M059J (cell line): ENCODE data around the gene LRAT. TPM values are rescaled to one million over a fixed set of nuclear protein-coding genes. Genes with fewer than 3 reads are reported as not detected.

Experiments used
- DNase-seq: peaks from one replicate; pipeline ENCODE4 v3.0.0-alpha.2; 2012; ENCODE audit warnings: low read depth
- total RNA-seq: library from RNA; depleted of rRNA; stranded (reverse); fragments of >200 nt; shearing (Covaris generic); gene quantifications from 2 replicates; pipeline ENCODE4 v1.2.3, GENCODE V29; 2014; rRNA removed

Gene LRAT
- total RNA-seq, 1 experiment from 2014 or later: not detected

DNA sequence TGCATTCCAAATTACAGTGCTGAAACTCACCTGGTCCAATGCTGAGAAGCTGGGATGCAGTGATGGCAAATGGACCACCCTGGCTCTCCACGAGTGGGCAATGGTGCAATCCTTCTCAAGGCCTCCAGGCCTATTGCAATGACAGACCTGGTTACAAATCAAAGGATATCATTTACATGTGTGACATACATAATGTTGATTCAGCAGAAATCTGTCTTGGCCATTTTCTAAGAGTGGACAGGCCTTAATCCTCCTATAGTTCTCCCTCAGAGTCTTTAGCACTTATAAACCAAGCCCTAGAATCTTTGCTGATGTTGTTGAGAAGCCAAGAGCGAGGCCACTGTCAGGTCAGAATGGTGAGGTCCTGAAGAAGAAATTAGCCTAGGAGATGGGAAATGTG lies 17.1 kb downstream of the LRAT start:
- no peak for DNase-seq

DNA sequence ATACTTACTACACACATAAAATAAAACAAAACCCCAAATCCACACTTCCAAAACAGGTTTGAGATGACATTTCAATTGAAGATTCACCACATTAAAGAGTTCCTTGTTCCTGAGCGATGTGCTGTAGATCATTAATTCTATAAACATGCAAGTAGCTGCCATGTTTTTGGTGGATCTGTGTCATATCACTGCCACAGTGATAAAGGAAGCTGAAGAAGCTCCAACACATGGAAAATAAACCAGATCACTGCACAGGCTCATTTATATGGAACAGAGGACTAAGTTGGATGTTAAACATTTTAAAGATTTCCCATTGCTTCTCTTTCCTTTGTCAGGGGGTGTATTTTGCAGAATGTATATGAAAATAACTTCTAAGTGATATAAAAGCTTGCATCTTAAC lies 34.5 kb downstream of the LRAT start:
- no peak for DNase-seq

DNA sequence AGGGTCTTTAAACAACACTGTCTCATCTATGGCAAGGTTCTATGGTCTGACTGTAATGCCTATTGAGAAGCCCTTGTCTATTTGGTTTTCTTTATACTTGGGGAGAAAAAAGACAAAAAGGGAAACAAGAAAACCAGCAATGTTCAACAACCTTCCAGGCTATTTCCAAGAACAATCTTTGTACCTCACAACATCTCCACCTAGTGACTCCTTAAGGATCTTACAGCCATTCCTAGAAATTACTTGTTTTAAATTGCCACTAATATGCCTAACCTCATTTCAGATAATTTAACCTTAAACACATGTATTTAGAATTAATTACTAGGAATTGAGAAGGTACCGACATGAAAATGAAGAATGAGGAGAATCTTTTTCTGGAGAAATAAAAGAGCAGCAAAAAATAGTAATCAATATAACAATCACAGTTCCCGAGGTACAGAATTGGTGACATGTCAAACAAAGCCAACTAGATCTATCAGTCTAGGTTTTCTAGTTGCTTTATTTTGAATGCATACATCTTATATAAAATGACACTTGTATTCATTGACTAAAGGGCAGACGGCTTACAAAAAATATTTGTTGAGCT lies 35.7 kb downstream of the LRAT start:
- peak; percentile 9 for DNase-seq

DNA sequence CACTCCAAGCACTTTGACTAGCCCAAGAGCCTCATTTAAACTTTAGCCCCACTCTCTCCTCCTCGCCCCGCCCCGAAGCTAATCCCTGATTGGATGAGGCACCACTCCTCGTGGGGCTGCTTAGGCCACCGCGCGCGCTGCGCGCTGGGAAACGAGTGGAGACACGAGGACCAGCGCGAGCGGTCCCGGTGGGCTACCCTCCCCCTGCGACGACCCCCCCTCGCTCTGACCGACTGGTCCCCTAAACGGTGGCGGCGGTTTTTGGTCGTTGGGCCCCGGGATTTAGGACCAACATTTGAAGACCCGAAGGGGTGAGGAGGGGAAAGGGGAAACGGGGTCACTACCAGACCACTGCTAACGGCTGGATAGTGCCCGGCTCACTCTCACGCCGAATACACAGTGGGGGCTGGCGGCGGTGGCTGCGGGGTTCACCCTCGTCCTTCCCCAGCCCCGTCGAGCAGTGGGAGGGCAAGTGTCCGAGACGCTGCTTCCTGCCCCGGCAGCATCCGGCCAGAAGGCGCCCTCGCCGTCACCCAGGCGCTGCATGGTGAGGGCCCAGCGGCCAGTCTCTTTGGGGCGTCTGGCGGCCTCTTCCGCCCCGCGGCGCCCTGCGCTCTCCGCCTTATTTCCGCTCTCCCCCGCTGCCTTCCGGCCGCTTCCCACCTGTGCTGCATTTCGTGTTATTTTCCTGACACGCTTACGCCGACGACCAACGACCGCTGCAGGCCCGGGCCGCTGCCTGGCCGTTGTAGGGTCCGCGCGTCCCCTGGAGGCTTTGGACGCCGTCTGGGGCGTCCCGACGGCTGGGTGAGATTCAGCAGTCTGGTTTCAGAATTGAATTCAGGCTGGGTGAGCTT lies 37.6 kb downstream of the LRAT start, which contains the start of gene RBM46:
TSS of gene RBM46 (plus strand) at position 147 of the 857 bp plus-strand sequence. CDS start 15,481 bp downstream, outside the sequence.
- no peak for DNase-seq

DNA sequence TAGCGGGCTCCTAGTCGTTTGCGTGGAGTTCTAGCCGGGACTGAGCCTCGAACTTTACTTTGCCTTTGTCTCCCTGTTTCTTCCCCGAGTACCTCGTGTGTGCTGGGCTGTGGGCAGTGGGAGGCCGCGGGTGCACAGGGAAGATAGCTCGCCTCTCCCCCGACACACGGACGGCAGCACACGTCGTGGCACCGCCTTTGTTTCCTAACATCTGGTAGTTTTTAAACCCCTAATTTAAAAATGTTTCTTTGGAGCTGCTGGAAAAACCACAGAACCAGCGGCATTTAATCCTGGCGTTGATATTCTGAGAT lies 38.1 kb downstream of the LRAT start:
- DNase-seq: no peak

Other genes with a start within 250 kb of the LRAT start
- 55.9 and 61.7 TPM in 2 replicates for gene PLRG1, start 193.6 kb upstream of the LRAT start, total RNA-seq
- gene FGB, start 181.0 kb upstream of the LRAT start, total RNA-seq: not detected in 2 replicates
- gene FGA, start 153.3 kb upstream of the LRAT start, total RNA-seq: not detected in 2 replicates
- gene FGG, start 131.3 kb upstream of the LRAT start, total RNA-seq: not detected in 2 replicates
- gene RBM46, start 37.3 kb downstream of the LRAT start, total RNA-seq: not detected in 2 replicates